HG03025 (cell line): Measurements from ENCODE around the gene NCKAP5.

Experiments
- ATAC-seq: cut with Tn5 transposase; IDR thresholded peaks from one replicate; pipeline ENCODE4 v1.9.1; 2021; ENCODE audit warnings: mild to moderate bottlenecking, moderate library complexity; ENCODE audit not compliant: unreplicated experiment, low FRiP score

Gene NCKAP5

GRCh38 chr2:133568172-133568571, at the start of gene NCKAP5:
Gene NCKAP5, minus strand, starts transcription at chr2:133568463. Its CDS starts 50,937 bp downstream, at chr2:133517526.
- no peak for ATAC-seq

GRCh38 chr2:133609664-133610063, 41.4 kb upstream of the NCKAP5 start:
- ATAC-seq = no peak

- no peak for ATAC-seq
These were observed 40.0 kb upstream of the NCKAP5 start for GRCh38 chr2:133608291-133608690.

- ATAC-seq = no peak
These were observed 39.4 kb upstream of the NCKAP5 start for GRCh38 chr2:133607679-133608078.

- ATAC-seq = no peak
These were observed 38.4 kb upstream of the NCKAP5 start for GRCh38 chr2:133606616-133607015.

- no peak for ATAC-seq
These were observed 37.5 kb upstream of the NCKAP5 start for GRCh38 chr2:133605766-133606137.

GRCh38 chr2:133605011-133605765, 36.9 kb upstream of the NCKAP5 start:
- no peak for ATAC-seq

- no peak for ATAC-seq
These were observed 34.8 kb upstream of the NCKAP5 start for GRCh38 chr2:133603109-133603508.

GRCh38 chr2:133602538-133602937, 34.3 kb upstream of the NCKAP5 start:
- no peak for ATAC-seq

GRCh38 chr2:133600266-133600928, 32.1 kb upstream of the NCKAP5 start:
- no peak for ATAC-seq

- ATAC-seq = no peak
These were observed 31.5 kb upstream of the NCKAP5 start for GRCh38 chr2:133599811-133600210.

GRCh38 chr2:133599211-133599803, 31.0 kb upstream of the NCKAP5 start:
- no peak for ATAC-seq

- no peak for ATAC-seq
These were observed 30.5 kb upstream of the NCKAP5 start for GRCh38 chr2:133598769-133599168.

GRCh38 chr2:133596701-133597393, 28.6 kb upstream of the NCKAP5 start:
- ATAC-seq = no peak

GRCh38 chr2:133591164-133591563, 22.9 kb upstream of the NCKAP5 start:
- ATAC-seq = no peak

GRCh38 chr2:133589456-133589855, 21.2 kb upstream of the NCKAP5 start:
- ATAC-seq = no peak

GRCh38 chr2:133588144-133588543, 19.9 kb upstream of the NCKAP5 start:
- no peak for ATAC-seq

- ATAC-seq = no peak
These were observed 18.7 kb upstream of the NCKAP5 start for GRCh38 chr2:133586978-133587377.

- ATAC-seq = no peak
These were observed 12.9 kb upstream of the NCKAP5 start for GRCh38 chr2:133581010-133581760.

- ATAC-seq = no peak
These were observed 11.0 kb upstream of the NCKAP5 start for GRCh38 chr2:133579274-133579673.
